ENCODE results near the gene SLC8A1.

- no peak for TF ChIP-seq EZH2 (IDR thresholded peaks at IDR 0.05)
- TF ChIP-seq, protein P1, sequence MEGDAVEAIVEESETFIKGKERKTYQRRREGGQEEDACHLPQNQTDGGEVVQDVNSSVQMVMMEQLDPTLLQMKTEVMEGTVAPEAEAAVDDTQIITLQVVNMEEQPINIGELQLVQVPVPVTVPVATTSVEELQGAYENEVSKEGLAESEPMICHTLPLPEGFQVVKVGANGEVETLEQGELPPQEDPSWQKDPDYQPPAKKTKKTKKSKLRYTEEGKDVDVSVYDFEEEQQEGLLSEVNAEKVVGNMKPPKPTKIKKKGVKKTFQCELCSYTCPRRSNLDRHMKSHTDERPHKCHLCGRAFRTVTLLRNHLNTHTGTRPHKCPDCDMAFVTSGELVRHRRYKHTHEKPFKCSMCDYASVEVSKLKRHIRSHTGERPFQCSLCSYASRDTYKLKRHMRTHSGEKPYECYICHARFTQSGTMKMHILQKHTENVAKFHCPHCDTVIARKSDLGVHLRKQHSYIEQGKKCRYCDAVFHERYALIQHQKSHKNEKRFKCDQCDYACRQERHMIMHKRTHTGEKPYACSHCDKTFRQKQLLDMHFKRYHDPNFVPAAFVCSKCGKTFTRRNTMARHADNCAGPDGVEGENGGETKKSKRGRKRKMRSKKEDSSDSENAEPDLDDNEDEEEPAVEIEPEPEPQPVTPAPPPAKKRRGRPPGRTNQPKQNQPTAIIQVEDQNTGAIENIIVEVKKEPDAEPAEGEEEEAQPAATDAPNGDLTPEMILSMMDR (IDR thresholded peaks at IDR 0.05): no peak
Observed at GRCh38 chr2:40406485-40407289, 45.2 kb downstream of the SLC8A1 start.

Data from neural progenitor cell (in vitro differentiated cells).